GM21390 (cell line): ENCODE data around the gene PVALEF.

Experiments
- ATAC-seq: cut with Tn5 transposase; IDR thresholded peaks from one replicate; pipeline ENCODE4 v1.9.1; 2021; ENCODE audit not compliant: unreplicated experiment

PVALEF gene

DNA sequence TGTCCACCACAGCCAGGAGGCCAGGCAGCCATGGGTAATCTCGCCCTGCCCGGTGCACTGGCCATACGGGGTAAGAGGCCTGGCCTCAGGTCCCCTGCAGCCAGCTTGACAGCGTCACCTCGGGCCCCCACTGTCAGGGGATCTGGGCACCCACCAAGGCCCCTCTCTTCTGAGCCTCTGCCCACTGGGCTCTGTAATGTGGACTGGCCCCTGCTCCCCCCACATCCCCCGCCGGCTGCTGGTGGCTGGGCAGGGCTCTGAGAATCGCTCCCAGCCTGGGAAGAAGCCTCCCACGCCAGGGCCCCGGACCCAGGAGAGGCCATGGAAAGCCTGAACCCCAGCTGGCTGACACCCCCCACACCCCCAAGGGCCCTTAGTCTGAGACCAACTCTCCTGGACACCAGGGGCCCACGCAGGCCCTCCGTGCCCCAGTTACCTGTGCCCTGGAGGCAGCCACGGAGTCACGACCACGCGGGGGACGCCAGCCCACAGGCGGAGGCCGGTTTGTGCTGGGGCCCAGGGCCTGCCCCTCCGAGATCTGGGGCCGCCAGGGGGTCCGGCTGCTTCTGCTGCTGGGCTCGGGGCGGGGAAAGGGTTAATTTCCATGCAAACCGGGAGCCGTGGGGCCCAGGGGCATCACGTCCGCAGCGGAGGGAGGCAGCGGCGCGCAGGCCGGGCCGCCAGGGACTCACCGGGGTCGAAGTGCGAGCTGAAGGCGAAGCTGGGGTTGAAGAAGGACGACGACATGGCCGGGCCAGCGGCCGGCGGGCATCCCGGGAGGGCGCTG is at the start of gene PVALEF:
Gene PVALEF, plus strand, starts transcription at position 262 of the 787 bp plus-strand sequence. CDS start 15,720 bp downstream, outside the sequence.
- no peak for ATAC-seq

DNA sequence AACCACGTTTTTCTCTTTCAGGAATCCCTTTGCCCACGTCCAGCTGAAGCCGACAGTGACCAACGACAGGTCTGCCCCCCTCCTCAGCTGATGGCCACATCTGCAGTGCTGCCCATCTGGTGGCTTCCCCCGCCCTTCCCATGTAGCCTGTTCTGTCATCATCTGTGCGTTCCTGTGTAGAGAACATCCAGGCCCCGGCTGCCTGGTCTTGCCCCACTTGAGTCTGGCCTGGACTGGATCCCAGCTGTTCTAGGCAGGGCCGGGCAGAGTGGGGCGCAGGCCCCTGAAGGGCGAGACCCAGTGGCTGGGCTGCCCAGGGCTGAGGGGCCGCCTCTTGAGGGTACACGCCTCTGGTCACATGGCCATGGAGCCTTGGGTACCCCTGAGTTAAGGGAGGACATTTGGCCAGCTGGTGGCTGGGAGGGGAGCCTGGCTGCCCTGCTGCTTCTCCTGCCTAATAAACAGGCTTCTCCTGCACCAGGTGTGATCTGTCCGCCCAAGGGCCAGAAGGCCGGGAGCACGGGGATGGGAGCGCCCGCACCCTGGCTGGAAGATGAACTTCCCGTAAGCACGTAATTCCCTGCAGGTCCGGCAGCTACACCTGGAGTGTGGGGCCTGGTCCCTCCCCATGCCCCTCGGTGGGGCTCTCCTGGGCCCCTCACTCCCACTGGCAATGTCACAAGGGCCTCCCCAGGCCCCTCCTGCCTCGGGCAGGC is 49.4 kb upstream of the PVALEF start:
- no peak for ATAC-seq

DNA sequence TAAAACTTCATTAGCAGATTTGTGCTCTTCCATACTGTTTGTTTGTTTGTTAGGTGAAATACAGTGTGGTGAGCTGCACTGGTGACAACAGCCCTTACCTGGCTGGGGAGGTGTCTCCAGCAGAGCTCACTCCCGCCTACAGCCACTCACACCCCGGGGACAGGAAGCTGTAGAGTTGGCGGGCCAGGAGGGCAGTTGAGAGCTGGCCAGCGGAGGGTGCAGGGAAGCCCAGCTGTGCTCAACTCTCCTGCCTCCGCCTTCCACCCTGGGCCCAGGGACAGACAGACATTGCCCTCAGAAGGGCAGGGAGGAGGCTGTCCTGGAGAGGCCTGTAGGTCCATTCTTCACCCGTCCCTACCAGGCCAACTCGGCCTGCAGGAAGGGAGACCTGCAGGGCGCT is 48.6 kb upstream of the PVALEF start:
- no peak for ATAC-seq

DNA sequence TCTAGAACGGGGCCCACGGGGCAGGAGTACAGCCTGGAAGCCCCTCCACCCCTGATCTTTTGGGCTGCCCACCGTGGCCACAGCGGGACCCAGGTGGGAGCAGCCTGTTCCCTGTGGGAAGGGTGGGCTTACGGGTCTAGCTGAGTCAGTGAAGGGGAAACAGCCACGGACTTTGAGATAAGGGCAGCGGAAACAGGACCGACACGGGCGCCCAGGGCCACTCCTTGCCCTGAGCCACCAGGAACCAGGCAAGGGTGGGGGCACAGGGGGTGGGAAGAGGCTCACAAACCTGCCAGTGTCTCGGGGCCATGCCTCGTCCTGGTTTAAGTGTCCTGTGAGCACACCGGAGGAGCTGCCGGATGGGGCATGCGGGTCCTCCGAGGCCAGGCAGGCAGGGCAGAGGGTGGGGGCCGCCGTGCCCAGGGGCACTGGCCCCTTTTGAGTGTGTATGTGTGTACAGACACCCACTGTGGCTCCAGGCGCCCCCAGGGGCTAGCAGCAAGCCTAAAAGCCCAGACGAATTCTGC is 47.6 kb upstream of the PVALEF start:
- no peak for ATAC-seq

DNA sequence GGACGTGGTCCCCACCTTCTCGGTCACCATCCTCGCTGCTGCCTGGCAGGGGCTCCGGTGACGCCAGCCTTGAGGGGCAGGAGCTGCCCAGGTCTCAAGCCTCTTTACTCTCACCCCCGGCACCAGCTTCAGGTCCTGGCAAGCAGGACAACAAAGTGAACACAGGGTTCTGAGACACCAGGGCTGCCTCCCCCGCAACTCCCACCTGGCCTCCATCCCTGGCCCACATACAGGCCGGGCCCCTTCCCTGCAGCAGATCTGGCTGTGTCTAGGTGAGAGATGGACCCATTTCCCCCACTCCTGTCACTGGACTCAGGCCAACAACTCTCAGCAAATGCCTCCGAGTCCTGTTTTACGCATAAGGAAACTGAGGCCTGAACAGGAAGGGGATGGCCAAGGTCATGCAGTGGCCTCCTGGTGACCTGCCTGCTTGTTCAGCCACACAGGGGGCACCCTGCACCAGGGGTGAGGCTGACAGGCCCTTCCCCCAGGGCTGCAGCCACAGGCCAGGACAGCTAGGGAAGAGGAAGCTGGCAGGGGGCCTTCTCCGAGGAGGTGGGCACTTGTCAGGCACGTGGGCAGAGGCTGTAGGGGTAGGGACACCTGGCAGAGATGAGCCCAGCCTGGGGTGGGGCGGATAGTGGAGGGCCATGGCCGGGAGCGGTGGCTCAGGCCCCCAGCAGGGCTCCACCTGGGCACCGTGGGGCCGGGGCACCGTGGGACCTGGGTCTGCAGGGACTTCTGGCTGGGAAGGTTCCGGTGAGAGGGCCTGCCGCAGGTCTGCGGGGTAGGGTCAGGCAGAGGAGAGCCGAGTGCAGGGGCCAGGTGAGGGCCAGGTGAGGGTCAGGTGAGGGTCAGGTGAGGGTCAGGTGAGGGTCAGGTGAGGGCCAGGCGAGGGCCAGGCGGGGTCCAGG is 46.7 kb upstream of the PVALEF start:
- ATAC-seq: no peak

DNA sequence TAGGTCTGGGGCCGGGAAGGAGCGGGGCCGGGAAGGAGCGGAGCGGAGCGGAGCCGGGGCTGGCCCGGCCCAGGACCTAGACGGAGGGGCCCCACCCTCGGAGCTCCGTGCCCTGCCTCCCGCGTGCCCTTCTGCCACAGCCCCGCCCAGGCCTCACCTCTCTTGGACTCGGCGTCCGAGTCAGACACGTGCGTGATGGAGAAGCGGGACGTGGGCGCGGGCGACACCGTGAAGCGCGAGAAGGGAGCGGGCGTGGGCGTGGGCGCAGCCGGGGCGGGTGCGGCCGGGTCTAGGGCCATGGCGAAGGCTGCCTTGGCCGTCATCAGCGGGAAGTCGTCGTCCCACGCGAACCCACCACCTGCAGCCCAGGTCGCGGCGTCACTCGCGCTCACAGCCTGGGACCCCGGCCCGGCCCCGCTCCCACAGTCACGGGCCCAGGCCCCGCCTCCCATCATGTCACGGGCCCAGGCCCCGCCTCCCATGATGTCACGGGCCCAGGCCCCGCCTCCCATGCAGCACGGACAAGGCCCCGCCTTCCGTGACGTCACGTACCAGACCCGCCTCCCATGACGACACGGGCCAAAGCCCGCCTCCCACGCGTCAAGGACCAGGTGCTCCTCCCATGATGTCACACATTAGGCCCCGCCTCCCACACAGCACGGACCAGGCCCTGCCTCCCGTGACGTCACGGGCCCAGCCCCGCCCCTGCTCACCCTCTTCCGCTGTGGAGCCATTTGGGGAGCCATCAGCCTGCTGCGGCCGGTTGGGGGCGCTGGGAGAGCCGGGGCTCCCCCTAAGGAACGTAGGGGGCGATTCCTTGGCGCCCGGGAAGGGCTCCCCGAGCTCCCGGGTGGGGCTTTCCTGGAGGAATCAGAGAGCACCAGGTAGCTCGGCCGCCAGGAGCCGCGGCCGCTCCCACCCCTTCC is 45.8 kb upstream of the PVALEF start:
- no peak for ATAC-seq

DNA sequence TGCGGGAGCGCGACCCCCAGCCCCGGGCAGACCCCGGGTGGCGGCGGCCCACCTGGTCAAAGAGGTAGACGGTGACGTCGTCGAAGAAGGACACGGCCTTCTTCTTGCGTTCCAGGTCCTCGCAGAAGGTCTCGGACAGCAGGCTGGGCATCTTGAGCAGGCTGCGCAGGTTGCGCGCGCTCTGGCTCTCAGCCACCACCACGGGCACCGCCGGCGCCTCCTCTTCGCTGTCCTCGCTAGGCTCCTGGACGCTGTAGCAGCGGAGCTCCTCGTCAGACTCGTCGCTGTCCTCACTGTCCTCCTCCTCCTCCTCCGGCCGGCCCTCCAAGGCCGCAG is 45.2 kb upstream of the PVALEF start:
- no peak for ATAC-seq

DNA sequence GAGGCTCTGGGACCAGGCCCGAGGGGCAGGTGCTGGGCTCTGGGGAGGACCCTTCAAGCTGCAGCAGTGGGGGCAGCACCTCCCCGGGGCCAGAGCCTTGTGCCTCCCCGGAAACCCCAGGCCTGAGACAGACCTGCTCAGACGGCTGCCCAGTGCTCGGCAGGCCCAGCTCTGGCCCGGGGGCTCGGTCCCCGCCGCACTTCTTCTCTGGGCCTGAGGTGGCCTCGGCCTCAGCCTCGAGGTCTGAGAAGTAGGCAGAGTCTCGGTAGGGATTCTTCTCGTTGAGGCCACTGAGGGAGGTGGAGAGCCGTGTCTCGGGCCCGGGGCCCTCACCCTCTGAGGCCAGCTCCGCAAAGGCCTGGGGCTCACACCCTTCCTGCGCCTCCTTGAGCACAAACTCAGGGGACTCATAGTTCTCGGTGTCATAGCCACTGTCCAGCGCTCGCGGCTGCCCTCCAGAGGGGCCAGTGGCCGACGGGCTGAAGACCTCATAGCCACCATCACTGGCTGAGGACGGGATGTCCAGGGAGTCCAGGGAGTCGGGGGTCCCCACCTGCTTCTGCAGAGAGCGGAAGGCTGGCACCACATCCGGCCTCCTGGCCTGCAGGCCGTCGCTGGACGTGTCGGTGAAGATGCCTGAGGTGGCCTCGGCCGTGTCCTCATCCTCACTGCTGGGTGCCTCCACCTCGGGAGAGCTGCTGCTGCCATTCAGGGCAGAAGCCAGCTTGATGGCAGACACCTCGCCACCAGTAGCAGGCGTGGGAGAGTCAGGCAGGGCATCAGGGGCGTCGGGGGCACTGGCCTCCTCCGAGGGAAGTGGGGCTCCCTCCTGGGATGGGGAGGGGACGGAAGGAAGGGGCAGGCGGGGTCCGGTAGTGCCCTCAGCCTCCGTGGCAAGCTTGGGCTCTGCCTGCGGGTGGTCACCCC is 44.3 kb upstream of the PVALEF start:
- ATAC-seq: no peak

DNA sequence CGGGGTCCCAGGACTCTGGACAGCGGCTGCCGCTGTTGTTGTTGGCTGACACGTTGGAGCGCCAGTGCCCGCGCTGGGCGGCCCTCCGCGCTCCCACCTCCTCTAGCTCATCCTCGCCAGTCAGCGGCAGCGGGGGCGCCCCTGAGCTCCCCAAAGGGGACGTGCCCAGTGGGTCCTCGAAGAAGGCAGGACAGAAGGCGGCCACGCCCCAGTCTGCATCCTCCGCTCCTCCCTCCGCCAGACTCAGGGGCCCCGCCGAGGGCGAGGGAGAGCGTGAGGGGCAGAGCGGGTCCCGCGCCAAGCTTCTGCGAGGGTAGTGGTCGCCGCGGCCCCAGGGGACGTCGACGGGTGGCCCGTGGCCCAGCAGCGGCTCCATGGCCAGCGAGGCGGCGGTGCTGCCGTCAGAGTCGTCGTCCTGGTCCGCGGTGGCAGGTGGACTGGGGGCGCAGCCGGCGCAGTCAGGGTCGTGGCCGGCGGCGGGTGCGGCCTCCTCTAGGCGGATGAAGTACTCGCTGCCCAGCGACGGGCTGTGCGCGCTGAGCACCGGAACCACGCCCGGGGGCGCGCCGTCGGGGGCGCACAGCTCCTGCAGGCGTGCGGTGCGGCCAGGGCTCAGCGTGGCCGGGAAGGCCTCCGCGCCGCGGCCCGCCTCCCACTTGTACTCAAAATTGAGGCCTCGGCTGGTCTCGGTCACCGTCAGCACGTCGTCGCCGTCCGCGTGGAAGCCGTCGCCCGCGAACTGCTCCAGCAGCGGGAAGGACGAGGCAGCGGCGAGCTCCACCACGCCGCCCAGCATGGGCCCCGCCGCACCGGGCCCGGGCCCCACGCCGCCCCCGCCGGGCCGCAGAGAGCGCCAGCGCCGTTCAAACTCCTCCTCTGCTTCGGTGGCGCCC is 43.2 kb upstream of the PVALEF start:
- ATAC-seq: no peak

DNA sequence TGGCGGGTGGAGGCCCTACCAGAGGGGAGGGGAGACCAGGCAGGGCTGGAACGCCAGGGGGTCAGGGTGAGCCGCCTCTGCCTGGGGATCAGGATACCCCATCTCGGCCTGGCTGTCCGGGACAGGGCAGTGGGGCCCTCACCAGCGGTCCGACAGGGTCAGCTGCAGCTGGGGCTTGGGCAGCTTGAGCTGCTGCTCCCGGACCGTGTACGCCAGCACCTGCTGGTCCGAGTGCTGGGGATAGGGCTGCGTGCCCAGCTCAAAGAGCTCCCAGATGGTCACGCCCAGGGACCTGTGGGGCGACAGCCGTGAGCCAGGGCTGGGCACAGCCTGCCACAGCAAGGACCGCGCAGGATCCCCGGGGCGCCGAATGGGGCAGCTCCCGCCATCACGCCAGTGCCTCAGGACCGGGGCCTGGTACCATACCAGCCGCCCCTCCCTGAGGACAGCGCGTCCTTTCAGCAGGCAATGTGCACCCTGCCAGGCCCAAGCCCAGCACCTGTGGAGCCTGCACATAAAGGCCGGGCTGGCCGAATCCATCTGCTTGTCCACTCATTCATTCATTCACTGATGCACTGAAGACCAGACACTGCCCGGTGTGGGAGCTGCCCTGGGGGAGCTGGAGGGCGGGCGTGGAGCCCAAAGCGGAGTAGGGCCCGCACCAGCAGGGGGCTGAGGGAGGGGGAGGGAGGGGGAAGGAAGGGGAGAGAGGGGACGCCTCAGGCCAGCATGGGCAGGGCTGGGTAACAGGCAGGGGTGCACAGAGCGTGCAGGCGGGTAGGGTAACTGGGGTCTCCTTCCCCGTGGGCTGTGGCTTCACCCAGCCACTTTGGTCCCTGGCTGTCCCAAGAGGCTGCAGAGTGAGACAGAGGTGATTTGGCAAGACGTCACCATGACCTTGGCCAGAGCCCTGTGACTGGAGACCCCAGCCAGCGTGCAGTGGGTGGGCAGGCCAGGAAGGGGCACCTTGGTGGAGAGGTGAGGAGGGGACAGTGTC is 42.0 kb upstream of the PVALEF start:
- no peak for ATAC-seq

DNA sequence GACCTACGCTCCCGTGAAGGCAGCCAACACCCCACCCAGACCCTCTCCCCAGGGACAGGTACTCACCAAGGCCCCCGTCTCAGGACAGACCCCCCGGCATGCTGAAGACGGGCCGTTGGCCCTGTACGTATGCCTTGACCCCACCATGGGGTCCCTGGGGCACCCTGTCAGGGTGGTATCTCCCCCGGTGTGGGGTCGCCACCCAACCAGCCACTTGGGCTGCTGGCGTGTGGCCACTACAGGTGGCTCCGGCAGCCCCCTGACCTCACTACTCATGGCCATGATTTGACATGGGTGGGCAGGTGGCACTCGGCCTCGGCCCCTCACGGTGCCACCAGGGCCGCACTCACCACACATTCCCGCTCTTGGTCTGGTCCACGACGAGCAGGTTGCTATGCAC is 40.9 kb upstream of the PVALEF start:
- ATAC-seq: no peak

DNA sequence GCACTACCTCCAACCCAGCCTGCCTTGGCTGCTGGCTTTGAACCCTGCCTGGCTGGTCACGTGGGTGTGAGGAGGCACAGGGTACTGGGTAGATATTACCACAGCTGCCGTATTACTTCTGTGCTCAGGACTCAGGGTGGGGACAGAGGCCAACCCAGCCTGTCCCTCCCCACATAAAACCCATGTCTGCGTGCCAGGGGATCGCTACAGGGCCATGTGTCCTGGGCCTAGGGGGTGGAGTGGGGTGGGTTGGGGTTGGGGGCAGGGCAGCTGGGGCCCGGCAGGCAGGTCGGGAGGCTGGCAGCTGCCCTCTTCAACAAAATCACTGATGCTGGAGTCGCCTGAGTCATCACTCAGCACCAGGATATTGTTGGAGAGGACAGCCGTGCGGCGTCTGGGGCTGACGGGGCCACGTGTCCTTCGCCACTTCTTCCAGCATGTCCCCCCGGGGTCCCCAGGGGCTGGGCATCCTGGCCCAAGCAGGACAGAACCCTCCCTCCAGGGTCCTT is 39.7 kb upstream of the PVALEF start:
- no peak for ATAC-seq

DNA sequence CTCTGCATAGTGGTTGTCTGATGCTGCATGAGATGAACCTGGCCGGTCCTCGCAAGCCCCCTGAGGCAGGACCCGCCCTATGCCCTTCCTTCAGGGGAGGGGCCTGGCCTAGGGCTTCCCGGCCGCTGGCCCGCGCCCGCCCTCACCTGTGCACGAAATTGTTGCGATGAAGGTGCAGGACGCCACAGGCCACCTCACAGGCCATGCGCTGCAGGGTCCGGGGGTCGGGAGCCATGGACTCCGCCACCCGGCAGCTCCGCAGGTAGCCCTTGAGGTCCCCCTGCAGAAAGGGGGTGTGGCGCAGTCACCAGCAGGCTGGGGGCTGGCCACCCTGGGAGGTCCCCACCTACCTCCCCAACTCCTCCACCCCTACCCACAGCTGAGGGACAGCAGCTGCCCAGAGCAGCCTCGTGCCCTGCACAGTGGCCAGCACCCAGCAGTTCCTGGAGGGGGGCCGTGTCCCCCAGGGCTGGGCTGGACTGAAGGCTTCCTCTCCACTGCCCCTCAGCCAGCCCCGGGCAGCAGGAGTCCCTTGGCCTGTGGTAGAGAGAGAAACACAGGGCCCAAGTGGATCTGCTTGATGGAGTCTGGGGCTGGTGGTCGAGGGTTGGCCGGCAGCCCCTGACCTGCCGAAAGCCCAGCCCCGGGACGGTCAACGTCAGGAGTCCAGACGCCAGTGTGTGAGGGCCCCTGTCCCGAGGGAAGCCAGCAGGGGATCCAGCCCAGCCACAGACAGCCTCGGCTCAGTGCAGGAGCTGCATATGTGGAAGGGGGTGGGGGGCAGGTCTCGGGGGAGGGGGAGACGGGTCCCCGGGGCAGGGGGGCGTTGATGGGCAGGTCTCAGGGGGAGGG is 38.8 kb upstream of the PVALEF start:
- no peak for ATAC-seq

DNA sequence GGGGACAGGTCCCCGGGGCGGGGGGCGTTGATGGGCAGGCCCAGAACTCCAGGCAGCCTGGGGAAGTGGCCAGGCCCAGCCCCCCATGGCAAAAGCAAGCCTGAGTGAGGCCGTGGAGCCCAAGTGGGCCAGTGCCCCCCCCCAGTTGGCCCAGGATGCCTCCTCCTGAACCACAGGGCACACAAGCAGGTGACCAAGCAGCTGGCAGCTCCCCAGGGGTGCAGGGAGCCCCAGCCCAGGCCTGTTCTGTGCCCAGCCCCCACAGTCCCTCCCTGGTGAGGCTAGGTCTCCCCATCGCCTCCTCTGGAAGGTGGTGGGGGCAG is 38.2 kb upstream of the PVALEF start:
- no peak for ATAC-seq

DNA sequence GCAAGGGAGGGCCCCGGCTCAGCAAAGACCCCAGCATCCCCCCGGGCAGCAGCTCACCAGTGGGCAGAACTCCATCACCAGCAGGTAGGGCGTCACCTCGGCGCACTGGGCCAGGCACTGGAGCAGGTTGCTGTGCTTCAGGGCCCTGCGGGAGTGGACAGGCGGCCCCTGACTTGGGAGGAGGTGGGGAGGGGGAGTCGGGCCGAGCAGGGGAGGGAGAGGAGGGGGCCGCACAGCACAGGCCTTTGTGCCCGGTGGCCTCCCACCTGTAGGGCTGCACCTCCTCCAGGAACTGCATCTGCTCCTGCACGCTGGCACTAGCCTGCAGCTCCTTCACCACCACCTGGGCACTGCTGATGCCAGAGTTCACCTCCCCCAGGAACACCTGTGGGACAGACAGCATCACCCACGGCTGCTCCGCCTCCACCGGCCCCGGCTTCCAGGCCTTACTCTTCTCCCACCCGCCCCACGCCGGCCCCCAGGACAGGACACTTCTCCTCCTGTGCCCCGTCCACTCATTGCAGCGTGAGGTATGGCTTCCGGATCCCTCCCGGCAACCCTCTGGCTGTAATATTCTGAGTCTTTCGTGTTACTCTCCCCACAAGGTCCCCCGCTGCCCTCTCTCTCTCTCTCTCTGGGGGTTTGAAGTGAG is 37.7 kb upstream of the PVALEF start:
- ATAC-seq: no peak

DNA sequence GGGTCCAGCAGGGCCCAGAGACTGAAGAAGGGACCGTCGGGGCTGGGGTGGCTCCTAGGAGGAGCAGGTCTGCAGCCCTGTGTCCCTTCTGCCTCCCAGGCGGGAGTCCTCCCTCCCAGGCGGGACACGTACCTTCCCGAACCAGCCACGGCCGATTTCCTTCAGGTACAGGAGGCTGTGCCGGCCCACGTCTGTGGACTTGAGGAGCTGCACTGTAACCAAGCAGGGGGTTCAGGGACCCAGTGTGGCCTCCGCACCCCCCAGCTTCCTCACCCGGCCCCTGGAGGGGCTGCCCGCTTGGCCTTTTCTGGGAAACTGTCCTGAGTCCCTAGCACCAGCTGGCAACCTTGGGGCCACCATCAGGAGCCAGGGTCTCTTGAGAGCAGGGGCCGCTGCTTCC is 37.0 kb upstream of the PVALEF start:
- ATAC-seq: no peak
